GM19455 (cell line): ENCODE measurements around the gene MTNR1A.

Experiments used
- ATAC-seq: cut with Tn5 transposase; IDR thresholded peaks from one replicate; pipeline ENCODE4 v1.9.1; 2021; ENCODE audit not compliant: unreplicated experiment

The MTNR1A gene

GRCh38 chr4:186554914-186555827 lies at the start of gene MTNR1A:
Gene MTNR1A, minus strand, starts transcription at chr4:186555567. Its CDS starts 202 bp downstream, at chr4:186555365.
- no peak for ATAC-seq

DNA sequence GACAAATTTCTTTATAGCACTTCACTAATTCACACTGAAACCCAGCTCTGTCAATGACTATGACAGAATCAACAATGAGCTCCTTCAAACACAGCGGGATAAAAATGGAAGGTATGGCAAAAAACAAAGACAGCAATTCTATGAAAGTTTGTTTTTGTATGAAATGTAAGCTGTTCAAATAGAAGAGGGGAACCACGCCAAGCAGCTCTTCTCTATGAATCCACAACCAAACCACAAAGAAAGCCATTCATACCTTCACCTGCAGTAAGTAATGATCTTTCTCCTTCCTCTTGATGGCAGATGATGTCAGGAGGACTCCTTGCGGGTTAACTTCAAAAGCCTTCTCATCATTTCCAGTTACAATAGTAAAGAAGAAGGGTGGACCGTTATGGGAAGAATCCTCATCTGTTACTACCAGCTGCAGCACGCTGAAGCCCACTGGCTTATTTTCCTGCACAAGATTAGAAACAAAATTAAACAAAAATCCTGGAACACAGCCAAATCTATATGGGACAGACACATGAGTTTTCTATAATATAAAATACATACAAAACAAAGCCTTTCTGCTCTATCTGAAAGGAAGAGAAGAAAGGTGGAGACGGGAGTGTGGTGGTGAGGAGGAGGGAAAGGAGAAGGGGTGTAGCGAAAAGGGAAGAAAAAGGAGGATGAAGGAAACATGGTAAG lies 48.9 kb upstream of the MTNR1A start:
- ATAC-seq = no peak

GRCh38 chr4:186602978-186603377 lies 47.6 kb upstream of the MTNR1A start:
- ATAC-seq = no peak

GRCh38 chr4:186599483-186599882 lies 44.1 kb upstream of the MTNR1A start:
- ATAC-seq = no peak

DNA sequence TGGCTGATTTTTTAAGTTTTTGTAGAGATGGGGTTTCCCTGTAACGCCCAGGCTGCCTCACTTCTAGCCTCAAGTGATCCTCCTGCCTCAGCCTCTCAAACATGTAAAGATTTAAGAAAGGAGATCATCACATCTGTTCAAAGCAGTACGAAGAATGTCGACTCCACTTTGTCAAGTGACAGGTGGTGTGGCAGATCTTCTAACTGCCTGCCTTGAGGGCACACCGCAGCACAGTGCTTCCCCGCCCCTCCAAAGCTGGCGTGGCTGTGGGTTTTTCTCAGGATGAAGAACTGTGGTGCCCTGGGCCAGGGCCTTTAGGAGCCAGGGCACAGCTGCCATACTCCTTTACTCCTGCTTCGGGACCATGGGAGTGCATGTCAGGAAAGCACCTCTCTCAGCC lies 43.3 kb upstream of the MTNR1A start:
- no peak for ATAC-seq

DNA sequence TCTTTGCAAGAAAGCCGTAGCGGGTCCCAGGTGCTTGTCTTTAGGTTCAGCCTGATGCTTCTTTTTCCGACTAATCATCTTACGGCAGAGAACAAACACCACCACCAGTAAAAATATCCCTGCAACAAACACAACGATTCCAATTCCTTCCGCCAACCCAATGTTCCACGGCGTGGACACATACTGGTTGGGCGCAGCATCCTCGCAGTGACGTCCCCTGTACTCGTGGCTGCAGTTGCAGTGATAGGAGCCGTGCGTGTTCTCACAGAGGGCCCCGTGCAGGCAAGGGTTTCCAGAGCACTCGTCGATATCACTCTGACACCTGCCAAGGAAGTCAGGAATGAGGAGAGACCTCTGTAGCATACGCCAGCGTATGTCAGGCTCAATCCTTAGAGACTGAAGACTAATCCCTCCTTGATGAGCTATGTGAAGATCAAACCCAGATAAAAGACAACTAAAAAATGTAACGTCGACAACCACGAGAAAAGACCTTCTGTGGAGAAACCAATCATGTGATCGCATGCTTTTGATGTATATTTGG lies 41.6 kb upstream of the MTNR1A start:
- no peak for ATAC-seq

GRCh38 chr4:186596346-186596745 lies 41.0 kb upstream of the MTNR1A start:
- no peak for ATAC-seq

DNA sequence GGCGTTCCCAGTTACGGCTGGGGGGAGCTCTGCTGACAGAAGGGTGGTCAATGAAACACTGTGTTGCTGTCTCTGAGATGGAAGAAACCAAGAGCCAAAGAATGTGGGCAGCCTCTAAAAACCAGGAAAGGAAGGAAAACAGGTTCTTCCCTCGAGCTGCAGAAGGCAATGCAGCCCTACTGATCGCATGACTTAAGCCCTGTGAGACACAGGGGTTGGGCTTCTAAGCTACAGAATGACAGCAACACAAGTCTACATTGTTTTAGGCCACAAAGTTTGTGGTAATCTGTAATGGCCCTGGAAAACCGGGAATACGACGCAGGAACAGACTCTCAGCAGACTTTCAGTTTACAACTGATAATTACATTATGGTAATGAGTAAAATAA lies 38.2 kb upstream of the MTNR1A start:
- no peak for ATAC-seq

DNA sequence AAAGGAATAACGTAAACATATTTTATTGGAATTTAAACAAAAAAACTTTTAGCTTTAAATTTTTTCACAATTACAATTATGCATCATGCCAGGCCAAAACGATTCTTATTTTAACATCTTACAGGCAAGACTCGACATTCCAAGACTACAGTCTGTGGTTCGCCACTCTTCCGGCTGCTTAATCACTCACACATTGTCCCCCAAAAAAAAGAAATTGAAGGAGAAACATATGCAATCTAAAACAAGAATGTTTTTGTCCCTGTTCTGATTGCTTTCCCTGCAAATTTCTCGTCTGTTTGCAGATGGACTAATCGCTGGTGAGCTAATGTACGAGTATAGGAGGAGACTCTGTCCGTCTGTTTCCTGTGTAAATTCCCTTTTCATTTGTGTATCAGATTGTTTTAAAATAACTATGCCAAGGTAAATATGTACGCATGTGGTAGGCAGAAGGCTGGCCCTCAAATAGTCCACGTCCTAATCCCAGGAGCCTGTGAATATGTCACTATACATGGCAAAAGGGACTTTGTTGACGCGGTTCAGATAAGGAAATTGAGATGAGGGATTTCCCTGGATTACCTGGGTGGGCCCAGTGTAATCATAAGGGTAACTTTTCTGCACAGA lies 37.7 kb upstream of the MTNR1A start:
- ATAC-seq = no peak

- no peak for ATAC-seq
Observed at GRCh38 chr4:186592445-186592844, 37.1 kb upstream of the MTNR1A start.

GRCh38 chr4:186591651-186592050 lies 36.3 kb upstream of the MTNR1A start:
- no peak for ATAC-seq

DNA sequence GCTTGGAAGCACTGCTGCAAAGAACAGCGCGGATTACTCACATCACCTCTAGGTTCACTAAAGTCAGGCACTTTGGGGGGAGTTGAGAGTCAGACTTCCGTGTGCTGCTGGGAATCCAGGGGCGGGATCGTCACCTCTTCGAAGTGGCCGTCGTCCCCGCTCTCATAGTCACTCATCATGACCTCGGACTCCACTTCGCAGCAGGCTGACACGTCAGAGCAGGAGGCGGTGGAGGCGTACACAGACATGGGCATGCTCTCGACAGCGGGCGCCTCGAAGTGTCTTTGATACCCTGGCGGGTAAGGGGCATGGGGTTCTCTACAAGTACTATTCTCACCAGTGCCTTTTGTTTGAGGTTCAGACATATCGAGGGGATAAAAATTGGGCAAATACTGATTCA lies 33.1 kb upstream of the MTNR1A start:
- no peak for ATAC-seq

DNA sequence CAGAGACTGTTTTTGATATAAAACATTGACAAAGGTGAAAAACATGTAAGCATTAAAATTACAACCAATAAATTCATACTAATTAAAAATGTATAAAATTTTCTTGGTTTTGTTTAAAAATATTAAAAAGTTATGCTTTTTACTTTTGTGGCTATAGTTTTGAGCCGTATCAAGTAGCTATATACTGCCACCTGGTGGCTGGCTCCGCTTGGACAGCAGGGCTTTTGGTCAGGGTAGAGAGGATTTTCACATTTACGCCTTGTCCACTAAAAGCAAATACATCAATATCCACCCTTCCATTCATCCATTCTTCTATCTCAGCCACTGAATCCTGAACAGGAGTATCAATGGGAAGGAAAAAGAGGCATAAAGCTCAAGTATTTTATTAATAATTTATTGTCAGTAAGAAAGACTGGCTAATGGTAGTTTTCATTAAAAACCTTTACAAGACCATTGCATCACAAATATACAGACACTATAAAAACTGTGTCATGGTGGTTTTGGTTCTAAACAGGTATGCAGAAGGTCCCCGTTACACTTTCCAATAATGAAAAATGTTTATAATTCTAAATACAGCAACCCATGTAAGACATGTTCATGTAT lies 32.1 kb upstream of the MTNR1A start:
- peak; percentile 85 for ATAC-seq

- ATAC-seq = no peak
Observed at GRCh38 chr4:186586205-186586604, 30.8 kb upstream of the MTNR1A start.

GRCh38 chr4:186584912-186585311 lies 29.5 kb upstream of the MTNR1A start:
- no peak for ATAC-seq

DNA sequence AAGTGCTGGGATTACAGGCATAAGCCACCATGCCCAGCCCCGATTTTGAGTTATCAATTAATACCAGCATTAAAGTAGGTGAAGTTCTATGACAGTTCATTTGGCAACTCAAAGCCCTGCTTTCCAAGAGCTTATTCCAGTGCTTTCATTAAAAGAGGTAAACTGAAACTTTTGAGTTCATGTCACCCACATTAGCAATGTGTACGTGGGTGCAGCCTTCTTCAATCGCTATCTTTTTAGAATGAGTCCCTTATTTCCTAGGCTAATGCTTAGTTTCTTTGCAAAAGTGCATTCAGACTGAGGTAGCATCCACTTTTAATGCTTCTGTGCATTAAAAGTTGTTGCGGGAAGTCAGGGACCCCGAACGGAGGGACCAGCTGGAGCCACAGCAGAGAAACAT lies 26.1 kb upstream of the MTNR1A start:
- no peak for ATAC-seq

DNA sequence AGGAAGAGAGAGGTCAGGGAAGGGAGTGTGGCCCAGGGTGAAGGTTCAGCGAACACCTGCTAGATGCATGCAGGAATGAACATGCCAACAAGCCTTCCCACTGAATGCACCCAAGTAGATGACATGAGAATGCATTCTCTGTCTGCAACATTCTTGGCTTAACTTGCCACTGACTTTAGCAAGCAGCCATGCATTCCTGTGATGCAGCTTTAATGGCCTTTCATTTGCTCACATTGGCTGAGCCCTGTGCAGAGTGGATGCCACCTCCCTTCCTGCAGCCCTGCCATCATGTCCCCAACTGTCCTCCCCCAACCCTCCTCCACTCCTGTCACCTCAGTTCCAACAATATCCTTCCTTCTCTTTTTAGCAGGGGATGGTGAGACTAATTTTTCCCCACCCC lies 25.3 kb upstream of the MTNR1A start:
- ATAC-seq = no peak

DNA sequence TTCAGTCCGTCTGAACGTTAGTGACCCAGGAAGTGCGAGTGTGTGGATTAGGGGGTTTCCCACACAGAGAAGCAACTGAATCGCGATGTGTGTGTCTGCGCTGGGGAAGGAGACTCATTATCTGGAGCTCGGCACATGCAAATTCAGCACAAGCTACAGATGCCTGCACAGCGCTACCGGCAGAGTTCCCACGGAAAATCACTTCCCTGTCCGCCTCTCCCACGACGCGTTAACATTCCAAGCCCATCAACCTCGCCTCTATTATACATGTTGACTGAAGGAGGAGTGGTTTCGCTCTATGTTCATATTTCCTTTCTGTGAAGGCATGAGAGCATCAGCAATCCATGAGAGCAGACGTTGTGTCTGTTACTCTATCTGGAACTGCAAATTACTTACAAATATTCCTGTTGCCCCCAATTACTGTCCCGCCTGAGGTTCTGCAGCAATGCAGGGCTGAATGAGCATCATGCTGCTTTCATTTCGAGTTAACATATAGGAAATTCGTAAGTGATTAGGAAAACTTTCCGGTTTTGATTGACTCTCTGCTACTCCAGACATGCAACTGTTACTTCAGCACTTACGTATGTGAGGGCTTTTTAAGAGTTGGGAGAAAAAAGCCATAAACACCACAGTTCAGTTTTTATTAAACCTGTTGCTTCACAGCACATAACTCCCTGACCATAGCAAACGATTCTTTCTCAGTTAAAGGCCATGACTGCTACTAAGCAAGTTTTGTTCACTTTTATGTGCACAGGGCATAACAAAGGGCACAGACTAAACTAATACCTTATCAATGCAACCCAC lies 15.0 kb upstream of the MTNR1A start:
- no peak for ATAC-seq

GRCh38 chr4:186569533-186570192 lies 14.3 kb upstream of the MTNR1A start:
- ATAC-seq = no peak

GRCh38 chr4:186566068-186566467 lies 10.7 kb upstream of the MTNR1A start:
- ATAC-seq = no peak
